Ectodermal cell (in vitro differentiated cells): ENCODE measurements around the gene UVRAG.

ENCODE experiments used
- H3K27ac ChIP-seq: 2 replicates; pipeline ENCODE4 v1.7.0; 2013; ENCODE audit warnings: mild to moderate bottlenecking, low read depth, low read length; ENCODE audit not compliant: insufficient read depth, poor library complexity, severe bottlenecking
- H3K27me3 ChIP-seq: 2 replicates; pipeline ENCODE4 v1.7.0; 2013; ENCODE audit warnings: mild to moderate bottlenecking, low read length; ENCODE audit not compliant: insufficient read depth, control insufficient read depth, poor library complexity, severe bottlenecking
- H3K36me3 ChIP-seq: one replicate; pipeline ENCODE4 v1.7.0; 2013; ENCODE audit warnings: low read length; ENCODE audit not compliant: control insufficient read depth, insufficient read depth
- H3K4me1 ChIP-seq: one replicate; pipeline ENCODE4 v1.7.0; 2013; ENCODE audit warnings: low read length; ENCODE audit not compliant: control insufficient read depth, insufficient read depth
- H3K4me3 ChIP-seq: 2 replicates; pipeline ENCODE4 v1.7.0; 2013; ENCODE audit warnings: low read depth, low read length, control low read depth; ENCODE audit not compliant: insufficient read depth
- H3K9me3 ChIP-seq: 2 replicates; pipeline ENCODE4 v1.7.0; 2013; ENCODE audit warnings: mild to moderate bottlenecking, low read length, moderate library complexity; ENCODE audit not compliant: control insufficient read depth
- WGBS, 2 experiments: methylation state at CpG; one replicate each; pipeline ENCODE4 v1.1.7; 2013; ENCODE audit warnings: missing lambda C conversion rate in 2 of 2; 5-methylcytosine and 5-hydroxymethylcytosine counted together

The UVRAG gene

DNA sequence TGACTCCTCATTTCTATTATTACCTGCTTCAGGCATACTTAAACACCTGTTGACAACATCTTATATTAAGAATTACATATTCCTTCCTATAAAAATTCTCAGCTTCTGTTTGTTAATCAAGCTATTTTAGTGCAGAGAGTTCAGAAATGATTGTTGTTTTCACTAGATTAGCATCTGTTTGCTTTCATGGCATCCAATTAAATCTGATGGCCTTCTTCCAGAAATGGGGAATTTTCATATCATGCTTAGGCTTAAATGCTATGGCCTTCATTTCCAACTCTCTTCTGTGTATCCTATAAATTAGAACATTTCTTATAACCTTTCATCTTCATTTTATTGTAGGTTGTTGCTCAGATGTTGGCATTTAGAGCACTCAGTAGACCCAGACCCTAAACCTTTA is 211.3 kb downstream of the UVRAG start:
- no peaks in the 10 kb centered on the region for H3K9me3 ChIP-seq
- no peaks in the 10 kb centered on the region for H3K36me3 ChIP-seq
- no peaks in the 10 kb centered on the region for H3K27me3 ChIP-seq
- H3K27ac ChIP-seq = no peak overlapping the region
- H3K4me1 ChIP-seq = peaks cover 10% of the 10 kb centered on the region
- H3K4me3 ChIP-seq = no peak overlapping the region

DNA sequence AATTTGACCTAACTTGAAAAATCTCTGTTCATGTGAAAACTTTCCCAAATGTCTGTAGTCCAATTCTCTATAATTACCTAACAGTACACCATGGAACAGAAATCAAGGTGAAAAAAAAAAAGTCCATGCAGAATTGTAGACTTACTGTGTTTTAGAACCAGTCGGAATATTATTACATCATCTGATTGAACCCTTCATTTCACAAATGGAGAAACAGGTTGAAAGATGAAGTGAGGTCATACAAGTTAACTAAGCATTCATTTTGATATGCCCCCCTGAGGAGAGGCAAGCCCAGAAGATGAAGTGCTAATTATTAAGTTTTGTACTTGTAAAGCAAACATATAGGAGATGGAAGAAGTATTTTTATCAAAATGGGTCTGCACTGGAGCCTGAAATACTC is 211.9 kb downstream of the UVRAG start:
- 93% methylated on average over 1 of the region's 1 CpG; no CpG with 5 or more reads in 1 of the 2 experiments for WGBS, 2 experiments
- Histone ChIP-seq H3K4me1 (peaks cover 10% of the 10 kb centered on the region), H3K36me3 (no peaks in the 10 kb centered on the region), H3K27ac (no peak overlapping the region), H3K4me3 (no peak overlapping the region), H3K27me3 (no peaks in the 10 kb centered on the region), H3K9me3 (no peaks in the 10 kb centered on the region)

DNA sequence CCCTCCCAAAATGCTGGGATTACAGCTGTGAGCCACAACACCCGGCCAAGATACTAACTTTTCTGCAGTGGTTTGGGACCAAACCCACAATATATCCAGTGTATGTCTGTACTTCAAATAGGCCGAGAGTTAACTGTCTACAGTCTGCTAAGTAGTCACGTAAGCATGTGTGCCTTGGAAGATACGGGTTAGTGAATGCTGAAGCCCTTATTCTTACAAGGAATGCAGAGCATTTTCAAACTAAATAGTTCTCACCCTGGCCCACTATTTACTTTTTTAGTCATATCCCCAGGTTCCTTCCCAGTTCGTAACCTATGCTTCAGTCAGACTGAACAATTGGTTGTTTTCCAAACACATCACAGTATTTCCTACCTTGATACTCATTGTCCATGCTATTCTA is 215.3 kb downstream of the UVRAG start:
- no peak overlapping the region for H3K27ac ChIP-seq
- no peaks in the 10 kb centered on the region for H3K27me3 ChIP-seq
- H3K9me3 ChIP-seq = no peaks in the 10 kb centered on the region
- H3K4me1 ChIP-seq = peaks cover 4% of the 10 kb centered on the region
- H3K4me3 ChIP-seq = no peak overlapping the region
- 87 to 92% methylated on average over 5 of the region's 5 CpGs for WGBS, 2 experiments
- no peaks in the 10 kb centered on the region for H3K36me3 ChIP-seq

DNA sequence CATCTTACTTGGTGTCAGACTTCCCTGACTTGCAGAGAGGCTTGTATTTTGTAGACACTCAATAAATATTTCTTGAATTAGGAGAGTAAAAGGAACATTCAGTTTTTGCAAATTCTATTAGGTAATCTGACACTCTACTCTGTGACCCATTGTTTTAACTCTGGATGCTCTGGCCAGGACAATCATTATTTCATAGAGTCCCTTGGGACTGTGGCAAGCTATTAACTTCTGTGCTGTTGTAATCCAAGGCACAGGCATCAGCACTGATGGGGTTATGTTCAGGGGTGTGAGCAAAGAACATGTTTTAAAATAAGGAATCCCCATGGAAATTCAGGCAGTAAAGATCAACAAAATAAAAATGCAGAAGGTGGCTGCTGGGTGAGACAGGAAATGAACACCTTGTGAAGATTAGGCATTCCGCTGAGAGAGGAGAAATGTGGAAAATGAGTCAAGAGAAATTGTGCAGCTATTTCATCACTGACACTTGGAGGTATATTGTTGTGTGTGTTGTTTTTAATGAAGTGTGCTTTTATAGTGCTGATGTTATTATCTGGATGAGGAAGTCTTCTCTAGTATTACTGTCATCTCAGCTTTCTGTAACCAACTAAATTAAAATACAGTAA is 216.1 kb downstream of the UVRAG start:
- no peaks in the 10 kb centered on the region for H3K36me3 ChIP-seq
- H3K27me3 ChIP-seq = no peaks in the 10 kb centered on the region
- WGBS, 2 experiments = 96% methylated on average over 1 of the region's 1 CpG

DNA sequence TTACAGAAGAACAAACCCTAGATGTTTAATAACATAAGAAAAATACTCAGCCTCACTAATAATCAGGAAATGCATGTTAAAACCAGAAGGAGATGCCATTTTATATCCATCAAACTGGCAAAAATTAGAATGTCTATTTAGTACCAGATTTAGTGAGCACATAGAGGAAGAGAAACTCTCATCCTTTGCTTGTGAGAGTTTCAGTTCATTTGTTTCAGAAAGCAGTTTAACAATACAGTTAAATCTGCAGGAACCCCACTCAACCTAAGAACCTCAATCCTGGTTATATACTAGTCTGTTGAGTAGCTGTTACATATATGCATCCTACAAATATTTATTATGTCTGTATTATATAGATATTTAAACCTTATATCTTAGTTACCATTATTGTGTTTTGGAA is 218.7 kb downstream of the UVRAG start:
- Histone ChIP-seq H3K4me1 (peaks cover 4% of the 10 kb centered on the region), H3K36me3 (no peaks in the 10 kb centered on the region), H3K27me3 (no peaks in the 10 kb centered on the region), H3K4me3 (no peak overlapping the region), H3K9me3 (no peaks in the 10 kb centered on the region), H3K27ac (no peak overlapping the region)

More for the DNA sequence above, 216.1 kb downstream of the UVRAG start:
- Histone ChIP-seq H3K9me3 (no peaks in the 10 kb centered on the region), H3K4me1 (peaks cover 4% of the 10 kb centered on the region), H3K4me3 (no peak overlapping the region), H3K27ac (no peak overlapping the region)

DNA sequence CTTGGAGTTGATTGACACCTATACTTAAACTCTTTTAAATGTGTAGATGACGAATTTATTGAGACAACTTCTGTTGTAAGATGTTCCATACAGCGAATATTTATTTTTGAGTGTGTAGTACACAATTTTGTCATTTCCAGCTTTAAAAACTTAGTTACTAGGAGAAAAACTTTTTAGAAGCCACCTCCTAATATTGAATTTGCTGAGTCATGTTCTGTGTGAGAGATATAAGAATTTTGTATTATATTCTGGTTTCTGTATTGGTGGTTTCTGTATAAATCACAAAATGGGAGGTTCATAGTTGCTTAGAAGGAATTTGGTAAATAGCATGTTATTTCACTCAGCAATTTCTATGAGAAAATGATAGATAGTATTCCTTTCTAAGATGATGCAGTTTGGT is 220.0 kb downstream of the UVRAG start:
- 100% methylated on average over 1 to 2 of the region's 2 CpGs for WGBS, 2 experiments
- Histone ChIP-seq H3K27me3 (no peaks in the 10 kb centered on the region), H3K4me1 (peaks cover 4% of the 10 kb centered on the region), H3K27ac (no peak overlapping the region), H3K4me3 (no peak overlapping the region), H3K9me3 (no peaks in the 10 kb centered on the region), H3K36me3 (no peaks in the 10 kb centered on the region)

DNA sequence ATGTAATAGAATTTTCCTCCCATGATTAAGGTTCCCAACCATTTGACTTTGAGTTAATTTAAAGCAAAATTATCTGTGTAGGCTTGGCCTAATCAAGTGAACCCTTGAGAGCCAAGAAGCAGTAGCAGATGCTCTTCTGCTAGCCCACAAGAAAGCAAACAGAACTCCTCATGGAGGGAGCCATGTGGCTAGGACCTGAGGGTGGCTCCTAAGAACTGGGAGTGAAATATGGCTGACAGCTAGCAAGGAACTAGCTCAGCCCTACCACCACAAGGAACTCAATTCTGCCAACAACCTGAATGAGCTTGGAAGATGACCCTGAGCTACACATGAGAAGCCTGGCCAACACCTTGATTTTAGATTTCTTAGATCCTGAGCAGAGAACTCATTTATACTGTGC is 223.6 kb downstream of the UVRAG start:
- H3K36me3 ChIP-seq = no peaks in the 10 kb centered on the region
- H3K4me3 ChIP-seq = no peak overlapping the region
- no peaks in the 10 kb centered on the region for H3K27me3 ChIP-seq
- no peaks in the 10 kb centered on the region for H3K9me3 ChIP-seq
- no peaks in the 10 kb centered on the region for H3K4me1 ChIP-seq
- no peak overlapping the region for H3K27ac ChIP-seq

DNA sequence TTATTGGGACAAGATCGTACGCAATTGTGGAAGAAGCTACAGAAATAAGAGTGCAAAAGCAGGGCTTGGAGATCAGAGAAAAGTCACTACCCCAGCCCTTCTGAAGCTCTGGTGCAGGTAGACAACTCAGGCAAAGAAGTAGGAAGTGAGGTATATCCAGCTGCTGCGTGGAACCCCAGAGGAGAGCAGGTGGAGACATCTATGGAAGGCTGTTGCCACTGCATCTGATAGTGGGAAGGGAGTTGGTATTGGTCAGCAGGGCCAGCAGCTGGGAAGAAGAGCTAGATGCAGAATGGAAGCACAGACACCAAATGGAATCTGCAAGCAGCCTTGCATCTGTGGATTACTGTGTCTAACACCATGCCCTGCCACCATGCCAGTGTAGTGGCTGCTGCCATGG is 226.2 kb downstream of the UVRAG start:
- Histone ChIP-seq H3K4me3 (no peak overlapping the region), H3K4me1 (no peaks in the 10 kb centered on the region), H3K27ac (no peak overlapping the region), H3K9me3 (no peaks in the 10 kb centered on the region), H3K36me3 (no peaks in the 10 kb centered on the region), H3K27me3 (no peaks in the 10 kb centered on the region)
- WGBS, 2 experiments = 89 to 92% methylated on average over 3 of the region's 3 CpGs

DNA sequence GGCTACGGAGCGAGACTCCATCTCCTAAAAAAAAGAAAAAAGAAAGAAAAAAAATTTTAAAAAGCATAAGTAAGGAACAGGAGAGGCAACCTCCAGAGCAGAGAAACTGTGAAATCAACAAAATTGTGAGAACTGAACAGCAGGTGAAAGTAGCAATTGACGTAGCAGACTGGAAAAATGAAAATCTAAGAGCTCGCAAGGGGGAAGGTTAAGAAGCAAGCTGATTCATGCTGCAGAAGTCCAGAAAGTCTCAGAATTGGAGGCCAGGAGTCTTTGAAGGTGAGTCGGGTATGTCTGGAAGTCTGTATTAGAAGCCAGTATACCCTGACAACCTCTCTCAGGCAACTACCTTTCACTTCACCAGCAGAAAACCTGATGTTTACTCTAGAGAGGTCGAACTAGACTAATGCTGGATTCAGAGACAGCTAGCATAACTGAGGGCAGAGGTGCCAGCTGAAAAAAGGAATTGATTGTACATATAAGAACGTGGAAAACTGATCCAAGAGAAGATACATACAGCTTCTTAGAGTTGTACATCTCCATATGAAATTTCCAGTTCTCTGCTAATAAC is 229.8 kb downstream of the UVRAG start:
- H3K9me3 ChIP-seq = no peaks in the 10 kb centered on the region
- no peak overlapping the region for H3K4me3 ChIP-seq
- H3K27ac ChIP-seq = no peak overlapping the region
- no peaks in the 10 kb centered on the region for H3K27me3 ChIP-seq
- H3K36me3 ChIP-seq = no peaks in the 10 kb centered on the region
- no peaks in the 10 kb centered on the region for H3K4me1 ChIP-seq
- WGBS, 2 experiments = 91 to 95% methylated on average over 5 to 7 of the region's 7 CpGs

DNA sequence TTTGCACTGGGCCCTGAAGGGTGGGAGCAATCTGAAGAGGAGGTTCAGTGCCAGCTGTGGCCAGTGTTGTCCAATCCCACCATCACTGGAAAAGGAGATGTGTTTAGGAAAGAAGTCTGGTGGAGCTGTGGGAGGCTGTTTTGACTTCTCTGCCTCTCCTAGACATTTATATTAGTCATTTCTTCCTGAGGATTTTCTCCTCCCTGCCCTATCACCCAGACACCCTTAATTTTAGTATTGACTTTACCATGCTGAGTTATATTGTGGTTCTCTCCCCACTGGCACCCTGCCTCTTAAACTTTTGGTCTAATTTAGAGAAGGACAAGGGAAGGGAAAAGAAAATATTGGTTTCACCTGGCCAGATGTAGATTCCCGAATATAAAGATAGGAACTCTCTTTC is 232.2 kb downstream of the UVRAG start:
- WGBS, 2 experiments = 86 to 94% methylated on average over 1 of the region's 1 CpG
- no peaks in the 10 kb centered on the region for H3K9me3 ChIP-seq
- H3K27me3 ChIP-seq = no peaks in the 10 kb centered on the region
- H3K27ac ChIP-seq = no peak overlapping the region
- no peaks in the 10 kb centered on the region for H3K36me3 ChIP-seq
- no peak overlapping the region for H3K4me3 ChIP-seq
- H3K4me1 ChIP-seq = no peaks in the 10 kb centered on the region

DNA sequence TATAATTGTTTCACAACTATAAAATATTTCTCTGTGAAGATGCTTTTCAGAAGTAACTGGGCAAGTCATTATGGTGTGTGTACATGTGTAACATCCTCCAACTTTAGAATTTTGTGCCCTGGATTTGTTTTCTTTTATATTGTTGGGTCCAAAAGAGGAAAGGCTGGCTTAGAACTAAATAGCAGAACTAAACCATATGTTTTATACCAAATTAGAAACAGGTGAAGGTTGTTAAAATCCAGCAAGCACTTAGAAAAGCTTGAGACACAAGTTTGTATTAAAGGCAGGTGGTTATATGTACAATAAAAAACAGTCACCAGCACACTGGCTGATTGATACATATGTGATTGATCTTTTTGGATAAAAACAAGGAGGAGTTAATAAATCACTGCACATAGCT is 232.8 kb downstream of the UVRAG start:
- Histone ChIP-seq H3K4me1 (no peaks in the 10 kb centered on the region), H3K27me3 (no peaks in the 10 kb centered on the region), H3K9me3 (no peaks in the 10 kb centered on the region), H3K36me3 (no peaks in the 10 kb centered on the region), H3K4me3 (no peak overlapping the region), H3K27ac (no peak overlapping the region)
